HG02798 (cell line): ENCODE measurements around the gene CDH24.

Experiments used
- ATAC-seq: cut with Tn5 transposase; IDR thresholded peaks from one replicate; pipeline ENCODE4 v1.9.1; 2021; ENCODE audit warnings: mild to moderate bottlenecking; ENCODE audit not compliant: unreplicated experiment, poor library complexity

Gene CDH24, protein sequence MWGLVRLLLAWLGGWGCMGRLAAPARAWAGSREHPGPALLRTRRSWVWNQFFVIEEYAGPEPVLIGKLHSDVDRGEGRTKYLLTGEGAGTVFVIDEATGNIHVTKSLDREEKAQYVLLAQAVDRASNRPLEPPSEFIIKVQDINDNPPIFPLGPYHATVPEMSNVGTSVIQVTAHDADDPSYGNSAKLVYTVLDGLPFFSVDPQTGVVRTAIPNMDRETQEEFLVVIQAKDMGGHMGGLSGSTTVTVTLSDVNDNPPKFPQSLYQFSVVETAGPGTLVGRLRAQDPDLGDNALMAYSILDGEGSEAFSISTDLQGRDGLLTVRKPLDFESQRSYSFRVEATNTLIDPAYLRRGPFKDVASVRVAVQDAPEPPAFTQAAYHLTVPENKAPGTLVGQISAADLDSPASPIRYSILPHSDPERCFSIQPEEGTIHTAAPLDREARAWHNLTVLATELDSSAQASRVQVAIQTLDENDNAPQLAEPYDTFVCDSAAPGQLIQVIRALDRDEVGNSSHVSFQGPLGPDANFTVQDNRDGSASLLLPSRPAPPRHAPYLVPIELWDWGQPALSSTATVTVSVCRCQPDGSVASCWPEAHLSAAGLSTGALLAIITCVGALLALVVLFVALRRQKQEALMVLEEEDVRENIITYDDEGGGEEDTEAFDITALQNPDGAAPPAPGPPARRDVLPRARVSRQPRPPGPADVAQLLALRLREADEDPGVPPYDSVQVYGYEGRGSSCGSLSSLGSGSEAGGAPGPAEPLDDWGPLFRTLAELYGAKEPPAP

DNA sequence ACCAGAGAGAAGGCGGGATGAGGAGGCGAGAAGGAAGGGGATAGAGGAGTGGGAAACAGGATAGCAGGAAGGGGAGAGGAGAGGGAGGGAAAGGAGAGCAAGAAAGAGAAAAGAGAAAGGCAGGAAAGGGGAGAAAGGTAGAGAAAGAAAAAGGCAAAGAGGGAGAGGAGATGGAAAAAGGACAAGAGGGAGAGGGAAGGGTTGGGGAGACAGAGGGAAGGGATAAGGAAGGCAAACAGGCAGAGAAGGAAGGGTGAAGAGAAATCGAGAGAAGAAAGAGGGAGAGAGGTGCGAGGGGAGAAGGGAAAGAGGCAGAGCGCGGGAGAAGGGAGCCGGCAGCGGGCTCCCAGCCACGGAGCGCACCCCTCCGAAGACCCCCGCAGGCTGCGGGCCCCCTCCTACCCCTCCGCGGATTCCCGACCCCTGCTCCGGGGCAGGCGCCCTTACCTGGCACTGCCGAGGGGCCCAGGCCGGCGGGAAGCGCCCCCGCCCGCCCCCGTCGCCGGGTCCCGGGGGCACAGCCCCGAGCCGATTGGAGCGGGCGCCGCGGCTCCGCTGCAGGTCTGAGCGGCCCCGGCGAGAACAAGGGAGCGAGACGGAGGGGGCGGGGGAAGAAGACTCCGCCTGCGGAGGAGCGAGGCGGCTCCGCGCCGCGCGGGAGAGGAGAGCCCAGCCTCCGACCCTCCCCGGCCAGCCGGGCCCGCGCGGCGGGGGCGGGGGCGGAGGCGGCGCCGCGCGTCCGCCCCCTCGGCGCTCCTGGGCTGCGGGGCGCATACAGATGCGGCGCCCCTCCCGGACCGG, at the start of gene CDH24:
Gene CDH24, minus strand, starts transcription at position 565 of the 801 bp plus-strand sequence. CDS start 1,787 bp downstream, outside the sequence.
- ATAC-seq = peak; percentile 56

DNA sequence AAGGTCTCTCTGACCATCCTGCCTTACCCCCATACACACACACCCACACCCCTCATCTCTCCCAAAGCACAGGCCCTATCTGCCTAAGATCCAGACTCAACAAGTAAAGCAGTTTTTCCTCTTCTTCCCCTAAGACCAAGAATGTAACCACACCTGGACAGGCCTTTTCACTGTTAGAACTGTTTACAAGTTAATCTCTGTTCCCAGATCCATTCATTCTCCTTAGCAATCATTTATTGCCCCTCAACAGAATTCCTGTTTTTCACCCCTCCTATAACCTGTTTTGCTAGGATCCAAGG, 49.4 kb upstream of the CDH24 start:
- no peak for ATAC-seq

DNA sequence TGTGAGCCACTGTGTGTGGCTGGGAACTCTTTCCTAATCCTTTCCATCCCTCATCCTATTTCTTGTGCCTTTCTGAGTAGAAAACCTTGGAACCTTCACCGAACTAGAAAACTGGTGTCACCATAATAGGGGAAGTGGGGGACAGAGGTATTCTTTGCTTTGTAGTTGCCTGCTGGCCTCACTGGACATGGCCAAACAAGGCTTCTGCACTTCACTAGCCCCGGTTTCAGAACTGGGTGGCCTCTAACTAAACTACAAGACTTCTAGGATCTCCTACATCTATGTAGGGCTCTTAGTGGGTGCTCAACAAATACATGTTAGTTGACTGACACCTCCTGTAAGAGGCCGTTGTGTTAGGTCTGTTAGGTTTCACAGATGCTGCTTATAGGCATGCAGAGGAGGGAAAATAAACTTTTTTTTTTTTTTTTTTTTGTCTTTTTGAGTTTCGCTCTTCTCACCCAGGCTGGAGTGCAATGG, 48.1 kb upstream of the CDH24 start:
- no peak for ATAC-seq

DNA sequence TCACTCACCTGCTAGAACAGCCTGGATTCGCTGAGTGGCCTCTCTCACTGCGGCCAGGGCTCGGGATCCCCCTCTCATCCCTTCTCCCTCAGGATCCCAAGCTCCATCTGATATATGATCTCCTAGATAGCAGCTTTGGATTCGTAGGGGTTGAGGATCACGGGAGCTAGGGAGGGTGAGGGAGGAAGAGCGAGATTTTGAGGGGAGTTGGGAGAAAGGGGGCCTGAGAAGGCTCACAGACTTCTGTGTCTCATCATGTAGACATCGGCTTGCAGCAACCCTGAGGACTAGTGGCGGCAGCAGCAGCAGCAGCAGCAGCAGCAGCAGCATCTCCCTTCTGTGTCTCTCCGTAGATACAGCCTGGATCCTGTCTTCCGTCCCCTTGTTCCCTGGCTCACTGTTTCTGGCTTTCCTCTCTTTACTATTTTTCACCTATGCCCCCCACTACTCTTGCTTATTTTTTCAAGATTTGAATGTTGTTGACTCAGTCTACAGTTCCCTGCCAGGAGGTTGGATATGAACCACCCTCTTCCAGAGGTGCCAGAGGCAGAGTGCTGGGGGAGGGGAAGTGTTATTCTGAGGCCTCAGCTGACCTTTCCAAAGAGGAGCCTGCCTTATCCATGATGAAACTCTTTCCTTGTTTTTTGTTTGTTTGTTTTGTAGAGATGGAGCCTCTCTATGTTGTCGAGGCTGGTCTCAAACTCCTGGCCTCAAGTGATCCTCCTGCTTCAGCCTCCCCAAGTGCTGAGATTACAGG, 47.4 kb upstream of the CDH24 start, which contains the start of gene CIROP:
Gene CIROP, minus strand, starts transcription at position 399 of the 757 bp plus-strand sequence. Its CDS starts 69 bp downstream, at position 330.
- ATAC-seq = no peak

DNA sequence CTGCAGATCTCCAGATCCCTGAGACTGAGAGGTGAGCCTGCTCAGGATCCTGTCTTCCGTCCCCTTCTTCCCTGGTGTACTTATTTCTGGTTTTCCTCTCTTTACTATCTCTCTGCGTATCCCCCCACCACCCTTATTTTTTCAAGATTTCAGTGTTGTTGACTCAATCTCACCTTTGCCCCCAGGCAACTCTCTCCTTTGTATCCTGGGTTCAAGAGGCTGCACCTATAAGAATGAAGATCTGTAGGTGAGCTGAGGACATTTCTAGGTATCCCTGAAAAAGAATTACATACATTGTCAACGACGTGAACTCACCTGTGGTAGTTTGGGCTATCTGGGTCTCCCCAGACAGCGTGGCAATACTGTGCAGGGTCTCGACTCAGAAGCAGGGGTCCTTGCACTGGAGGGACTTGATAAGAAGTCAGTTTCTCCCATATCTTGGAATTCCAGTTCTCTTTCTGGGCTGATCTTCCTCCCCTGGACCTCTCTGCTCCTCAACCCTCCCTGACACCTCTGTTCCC, 46.8 kb upstream of the CDH24 start:
- no peak for ATAC-seq

DNA sequence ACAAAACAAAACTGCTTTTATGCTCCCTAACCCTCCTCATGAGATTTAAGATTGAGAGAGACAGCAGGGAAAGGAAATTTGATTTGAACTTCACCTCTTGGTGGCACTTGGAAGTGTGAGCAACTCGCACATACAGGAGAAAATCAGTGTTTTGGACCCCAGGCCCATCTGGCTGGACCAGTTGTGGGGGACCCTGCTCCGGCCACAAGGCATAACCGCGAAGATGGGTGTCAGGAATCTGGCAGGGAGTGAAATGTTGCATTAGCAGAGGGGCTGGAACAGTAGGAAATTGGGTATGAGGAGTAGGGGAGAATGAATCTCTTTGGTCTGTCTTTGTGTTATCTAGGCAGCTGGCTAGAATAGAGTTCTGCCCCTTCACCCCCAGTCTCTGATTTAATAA, 46.3 kb upstream of the CDH24 start:
- ATAC-seq = no peak

DNA sequence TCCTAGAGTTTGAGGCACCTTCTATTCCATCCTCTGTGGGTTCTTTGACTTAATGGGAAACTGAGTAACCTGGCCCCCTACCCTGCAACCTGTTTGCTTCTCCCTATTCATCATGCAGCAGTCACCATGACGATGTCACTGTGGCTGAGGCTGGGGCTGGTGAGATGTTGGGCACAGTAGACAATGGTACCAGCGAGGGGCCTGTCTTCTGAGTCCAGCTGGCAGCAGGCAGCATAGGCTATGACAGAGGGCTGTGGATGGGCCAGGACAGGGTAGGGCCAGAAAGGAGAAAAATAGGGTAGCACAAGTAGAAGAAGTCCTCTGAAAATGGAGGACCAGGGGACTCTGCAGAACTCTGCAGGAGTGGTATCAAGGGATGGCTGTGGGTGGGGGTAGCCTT, 45.5 kb upstream of the CDH24 start:
- no peak for ATAC-seq

DNA sequence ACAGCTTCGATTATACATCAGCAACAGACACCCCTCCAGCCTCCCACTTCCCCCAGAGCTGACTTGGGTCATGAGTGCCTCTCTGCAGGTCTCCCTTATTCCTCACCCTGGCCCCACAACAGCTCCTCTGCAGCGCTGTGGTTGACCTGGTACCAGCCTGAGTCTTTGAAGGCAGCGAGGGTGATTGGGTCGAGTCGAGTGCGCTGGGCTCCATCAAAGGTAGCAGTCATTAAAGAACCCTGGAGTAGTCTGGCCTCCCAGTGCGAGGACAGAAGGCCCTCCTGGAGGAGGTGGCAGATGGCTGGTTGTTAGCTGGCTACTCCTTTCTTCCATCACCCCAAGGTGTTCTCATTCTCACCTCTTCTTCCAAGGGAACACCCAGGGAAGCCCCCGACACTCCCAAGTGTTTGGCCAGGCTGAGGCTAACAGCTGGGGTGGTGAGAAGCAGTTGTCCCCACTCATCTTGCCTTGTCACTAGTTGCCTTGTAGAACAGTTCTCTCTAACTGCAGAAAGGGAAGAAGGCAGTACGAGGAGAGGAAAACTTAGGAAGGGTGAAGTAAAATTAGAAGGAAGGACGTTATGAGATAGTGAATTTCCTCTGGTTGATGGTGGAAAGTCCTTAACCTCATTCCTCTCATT, 44.8 kb upstream of the CDH24 start:
- no peak for ATAC-seq

DNA sequence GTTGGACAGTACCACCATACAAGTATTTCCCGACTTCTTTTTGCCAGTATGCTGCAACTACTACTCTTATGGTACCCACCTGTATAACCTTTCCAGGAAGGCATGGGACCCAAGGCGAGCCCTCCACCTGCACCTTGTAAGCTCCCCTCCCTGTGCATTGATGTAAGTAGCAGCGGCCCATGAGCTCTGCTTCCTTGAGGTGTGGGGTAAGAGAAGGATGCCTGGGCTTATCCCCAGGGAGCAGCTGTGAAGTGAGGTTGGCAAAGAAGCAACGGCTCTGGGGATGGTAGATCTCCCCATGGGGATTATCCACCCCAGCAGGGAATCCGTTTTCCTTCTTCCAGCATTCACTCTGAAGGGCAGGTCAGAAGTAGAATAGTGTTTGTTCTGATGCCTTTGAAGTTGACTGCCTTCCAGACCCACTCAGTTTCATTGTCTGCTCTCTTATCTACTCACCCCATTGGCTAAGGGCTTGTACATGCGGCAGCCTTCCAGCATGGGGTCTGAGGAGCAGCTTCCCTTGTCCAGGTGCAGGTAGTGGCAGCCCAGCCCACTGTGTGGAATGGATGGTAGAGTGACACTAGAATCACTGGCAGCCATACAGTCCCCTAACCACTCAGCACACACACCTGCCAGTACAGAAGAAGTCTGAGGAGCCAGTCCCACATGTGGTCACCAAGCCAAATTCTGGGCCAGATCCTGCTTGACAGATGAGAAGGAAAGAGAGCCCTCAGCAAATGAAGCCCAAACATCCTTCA, 44.1 kb upstream of the CDH24 start:
- no peak for ATAC-seq

DNA sequence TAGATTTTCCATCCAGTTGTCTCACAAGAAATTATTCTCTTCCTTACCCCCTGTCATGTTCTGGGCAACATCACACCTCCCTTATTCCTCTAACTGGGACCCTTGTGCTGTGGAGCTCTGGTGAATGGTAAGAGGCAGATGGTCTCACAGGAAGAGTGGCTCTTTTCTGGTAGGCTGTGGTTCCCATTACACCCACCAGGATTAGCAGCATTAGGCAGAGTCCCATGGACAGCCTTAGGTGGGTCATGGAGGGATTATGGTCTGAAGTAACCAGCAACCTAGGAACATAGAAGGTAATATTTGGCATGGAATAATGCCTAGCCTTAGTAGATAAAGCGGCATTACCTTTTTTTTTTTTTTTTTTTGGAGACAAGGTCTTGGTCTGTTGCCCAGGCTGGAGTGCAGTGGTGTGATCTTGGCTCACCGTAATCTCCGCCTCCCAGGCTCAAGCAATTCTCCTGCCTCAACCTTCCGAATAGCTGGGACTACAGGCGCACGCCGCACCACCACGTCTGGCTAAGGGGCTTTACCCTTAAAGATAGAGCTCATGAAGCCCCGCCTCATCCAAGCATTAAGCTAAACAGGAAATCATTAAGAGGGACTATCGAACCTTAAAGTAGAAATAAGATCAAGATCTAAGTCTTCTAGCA, 42.0 kb upstream of the CDH24 start:
- ATAC-seq = no peak

DNA sequence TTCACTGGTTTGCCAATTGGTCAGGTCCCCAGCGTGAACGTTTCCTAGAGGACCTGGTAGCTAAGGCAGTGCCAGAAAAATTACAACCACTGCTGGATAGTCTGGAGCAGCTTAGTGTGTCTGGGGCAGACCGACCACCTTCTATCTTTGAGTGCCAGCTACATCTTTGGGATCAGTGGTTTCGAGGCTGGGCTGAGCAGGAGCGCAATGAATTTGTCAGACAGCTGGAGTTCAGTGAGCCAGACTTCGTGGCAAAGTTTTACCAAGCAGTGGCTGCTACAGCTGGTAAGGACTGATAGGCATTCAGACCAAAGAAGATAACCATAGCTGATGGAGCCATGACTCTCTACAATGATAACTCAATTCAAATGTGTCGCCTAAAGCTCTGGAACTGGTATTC, 40.5 kb upstream of the CDH24 start:
- no peak for ATAC-seq

DNA sequence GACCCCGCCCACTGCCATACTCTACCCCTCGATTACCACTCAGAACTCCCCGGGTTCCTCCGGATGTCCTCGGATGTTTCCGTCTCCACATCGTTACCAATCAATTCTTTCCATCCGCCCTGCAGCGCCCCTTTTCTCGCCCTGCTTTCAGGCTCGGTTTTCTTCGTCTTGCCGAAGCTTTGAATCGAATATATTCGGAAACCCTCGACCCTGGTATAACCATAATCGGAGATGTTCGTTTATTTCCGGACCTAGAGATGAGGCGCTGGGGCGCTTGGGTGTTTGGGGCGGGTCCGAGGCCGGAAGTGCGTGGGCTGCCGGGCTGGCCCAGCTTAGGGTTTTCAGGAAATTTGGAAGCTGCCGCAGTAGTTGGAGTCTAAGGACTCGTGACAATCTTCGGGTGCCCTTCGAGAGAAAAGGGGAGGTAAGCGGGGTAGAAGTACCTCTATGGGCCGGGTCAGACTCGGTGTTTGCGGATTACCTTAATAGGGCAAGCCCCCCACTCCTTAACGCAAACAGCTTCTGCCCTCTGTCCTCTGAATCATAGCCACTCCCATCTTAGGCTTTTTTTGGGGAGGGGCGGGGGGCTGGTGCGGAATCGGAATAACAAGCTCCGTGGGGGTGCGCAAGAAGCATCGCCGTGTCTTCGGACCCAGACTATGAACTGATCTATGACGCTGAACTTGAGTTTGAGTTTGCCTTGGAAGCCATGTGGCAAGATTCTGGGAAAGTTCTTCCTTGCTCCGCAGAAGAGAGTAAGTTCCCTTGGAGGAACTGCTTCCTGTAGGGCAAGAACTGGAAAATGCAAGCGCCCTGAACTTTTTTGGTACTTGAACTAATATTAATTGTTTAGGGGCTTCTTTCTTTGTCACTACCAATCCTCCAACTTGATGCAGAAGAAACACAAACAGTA, 38.1 kb upstream of the CDH24 start, which contains the start of gene C14orf119:
Gene C14orf119, plus strand, starts transcription at position 310 of the 913 bp plus-strand sequence. CDS start 2,154 bp downstream, outside the sequence.
- ATAC-seq = peak; percentile 93

DNA sequence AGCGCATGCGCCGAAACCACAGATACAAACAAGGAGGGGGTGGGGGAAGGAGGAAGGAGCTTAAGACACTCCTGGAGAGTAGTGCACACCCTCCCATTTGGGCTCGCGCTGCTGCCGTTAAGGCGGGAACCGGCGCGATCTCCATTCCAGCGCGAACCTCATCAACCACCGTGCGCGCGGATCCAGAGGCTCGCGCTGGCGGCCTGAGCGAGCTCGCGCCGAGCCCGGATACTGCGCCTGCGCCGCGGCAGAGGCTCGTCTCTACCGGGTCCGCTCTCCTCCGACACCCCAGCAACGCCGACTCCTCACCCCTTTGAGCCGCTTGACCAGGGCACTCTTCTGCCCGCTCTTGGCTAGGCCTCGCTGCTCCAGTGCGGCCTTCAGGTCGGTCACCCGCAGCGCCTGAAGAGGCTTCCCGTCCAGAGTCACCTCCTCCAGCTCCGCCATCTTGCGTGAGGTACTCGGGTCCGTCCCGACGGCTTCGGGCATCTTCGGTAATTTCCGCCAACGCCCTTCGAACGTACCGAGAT, 37.4 kb upstream of the CDH24 start, which contains the start of gene ACIN1:
Gene ACIN1, minus strand, starts transcription at position 471 of the 530 bp plus-strand sequence. Its CDS starts 24 bp downstream, at position 447.
- peak; percentile 40 for ATAC-seq

DNA sequence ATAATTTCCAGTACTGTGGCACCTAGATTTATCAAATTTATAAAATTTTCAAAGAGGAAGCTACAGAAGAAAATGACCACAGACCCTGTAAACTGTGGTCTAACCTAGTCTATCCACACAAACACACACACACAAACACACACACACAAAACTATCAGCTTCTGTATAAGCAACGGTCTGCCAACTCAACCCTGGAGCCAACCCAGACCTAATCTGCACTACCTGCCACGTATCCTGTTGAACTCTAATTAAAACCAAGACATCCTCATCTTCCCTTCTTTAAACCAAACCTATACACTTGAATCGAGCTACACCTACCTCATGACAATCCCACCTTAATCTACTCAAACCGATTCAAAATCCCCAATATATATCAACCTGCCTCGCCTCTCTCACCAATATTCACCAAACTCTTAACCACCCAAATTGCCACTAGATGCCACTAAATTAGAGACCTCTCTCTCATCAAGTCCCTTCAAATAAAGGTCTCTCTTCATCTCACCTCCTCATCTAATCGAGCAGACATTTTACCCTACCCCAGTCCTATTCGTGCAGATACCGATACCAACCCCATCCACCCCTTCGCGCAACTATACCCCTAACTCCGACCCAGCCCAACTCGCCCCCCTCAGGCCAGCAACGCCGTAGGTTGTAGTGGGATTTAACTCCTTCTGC, 36.8 kb upstream of the CDH24 start:
- no peak for ATAC-seq

DNA sequence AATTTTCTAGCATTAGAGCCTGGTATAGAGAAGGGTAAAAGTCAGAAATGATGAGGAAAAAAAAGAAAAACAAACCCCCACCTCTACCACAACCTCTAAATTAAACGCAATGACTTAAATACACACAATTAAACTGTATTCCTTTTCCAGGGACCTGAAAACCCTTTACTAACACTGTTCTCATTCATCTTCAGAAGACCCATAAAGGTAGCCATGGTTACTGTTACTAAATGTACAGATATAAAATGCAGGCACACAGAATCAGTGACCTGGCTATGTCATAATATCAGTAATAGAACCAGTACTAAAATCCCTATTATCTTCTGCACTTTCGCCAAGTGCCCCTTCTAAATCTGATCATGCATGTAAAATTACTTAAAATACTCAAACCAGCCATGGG, 36.2 kb upstream of the CDH24 start:
- ATAC-seq = no peak

DNA sequence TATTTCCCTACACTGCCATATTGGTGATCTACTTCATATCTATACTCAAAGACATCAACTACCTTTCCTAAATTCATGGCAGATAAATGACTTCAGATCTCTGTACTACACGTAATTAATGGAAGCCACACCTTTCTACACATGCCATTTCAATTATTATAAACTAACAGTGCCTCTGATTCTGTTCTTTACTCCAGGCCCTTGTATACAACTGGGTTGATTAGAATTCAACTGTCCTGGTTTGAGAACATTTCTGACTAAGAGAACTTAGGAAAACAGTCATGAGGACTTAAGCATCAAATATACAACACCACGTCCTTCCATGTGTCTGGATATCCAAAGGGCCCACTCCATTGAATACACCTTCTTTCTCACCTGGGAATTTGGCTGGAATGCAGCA, 35.8 kb upstream of the CDH24 start:
- ATAC-seq = no peak
